ENCODE results near the gene RERE. TPM values are rescaled to one million over a fixed set of nuclear protein-coding genes. Genes with fewer than 3 reads are reported as not detected.

RERE gene
- total RNA-seq, 4 donors from 2014 or later = 86.4 to 111 (median 103) TPM

DNA sequence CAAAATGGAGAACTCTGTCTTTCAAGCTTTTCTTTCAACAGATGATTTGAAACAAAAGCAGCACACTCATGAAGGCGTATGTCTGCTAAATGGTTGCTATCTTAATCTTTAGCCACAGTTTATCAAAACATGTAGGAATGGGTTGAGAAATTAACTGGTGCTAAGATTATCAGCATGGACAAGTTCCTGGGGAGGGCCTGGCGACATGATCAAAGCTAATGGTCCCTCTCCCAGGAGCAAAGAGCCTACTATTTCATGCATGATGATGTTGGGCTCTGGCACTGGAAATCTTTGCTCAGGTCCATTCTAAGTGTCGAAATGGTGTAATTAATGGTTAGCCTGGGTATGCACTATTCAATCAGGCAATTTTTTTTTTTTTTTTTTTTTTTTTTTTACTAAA is 407.8 kb downstream of the RERE start:
- TF ChIP-seq POLR2A (IDR thresholded peaks at IDR 0.05) = no peak
- TF ChIP-seq, protein P1, sequence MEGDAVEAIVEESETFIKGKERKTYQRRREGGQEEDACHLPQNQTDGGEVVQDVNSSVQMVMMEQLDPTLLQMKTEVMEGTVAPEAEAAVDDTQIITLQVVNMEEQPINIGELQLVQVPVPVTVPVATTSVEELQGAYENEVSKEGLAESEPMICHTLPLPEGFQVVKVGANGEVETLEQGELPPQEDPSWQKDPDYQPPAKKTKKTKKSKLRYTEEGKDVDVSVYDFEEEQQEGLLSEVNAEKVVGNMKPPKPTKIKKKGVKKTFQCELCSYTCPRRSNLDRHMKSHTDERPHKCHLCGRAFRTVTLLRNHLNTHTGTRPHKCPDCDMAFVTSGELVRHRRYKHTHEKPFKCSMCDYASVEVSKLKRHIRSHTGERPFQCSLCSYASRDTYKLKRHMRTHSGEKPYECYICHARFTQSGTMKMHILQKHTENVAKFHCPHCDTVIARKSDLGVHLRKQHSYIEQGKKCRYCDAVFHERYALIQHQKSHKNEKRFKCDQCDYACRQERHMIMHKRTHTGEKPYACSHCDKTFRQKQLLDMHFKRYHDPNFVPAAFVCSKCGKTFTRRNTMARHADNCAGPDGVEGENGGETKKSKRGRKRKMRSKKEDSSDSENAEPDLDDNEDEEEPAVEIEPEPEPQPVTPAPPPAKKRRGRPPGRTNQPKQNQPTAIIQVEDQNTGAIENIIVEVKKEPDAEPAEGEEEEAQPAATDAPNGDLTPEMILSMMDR (IDR thresholded peaks at IDR 0.05) = no peak
- TF ChIP-seq EP300 (IDR thresholded peaks at IDR 0.05) = no peak
- no peak for DNase-seq (ENCODE audit: low spot score in 2 of 2)
- H3K4me1 ChIP-seq = peaks cover 0 to 92% (median 59%) of the 10 kb centered on the region in 4 donors
- WGBS, 2 donors = 57 to 63% methylated on average over 3 of the region's 3 CpGs
- H3K4me3 ChIP-seq = peak overlapping the region in 1 of 4 donors; percentile 3
- H3K27ac ChIP-seq = peak overlapping the region; percentile 3 to 92 (median 80)
- no peaks in the 10 kb centered on the region for H3K27me3 ChIP-seq
- peaks cover 0 to 27% (median 0%) of the 10 kb centered on the region in 3 donors for H3K36me3 ChIP-seq
- no peaks in the 10 kb centered on the region for H3K9me3 ChIP-seq

DNA sequence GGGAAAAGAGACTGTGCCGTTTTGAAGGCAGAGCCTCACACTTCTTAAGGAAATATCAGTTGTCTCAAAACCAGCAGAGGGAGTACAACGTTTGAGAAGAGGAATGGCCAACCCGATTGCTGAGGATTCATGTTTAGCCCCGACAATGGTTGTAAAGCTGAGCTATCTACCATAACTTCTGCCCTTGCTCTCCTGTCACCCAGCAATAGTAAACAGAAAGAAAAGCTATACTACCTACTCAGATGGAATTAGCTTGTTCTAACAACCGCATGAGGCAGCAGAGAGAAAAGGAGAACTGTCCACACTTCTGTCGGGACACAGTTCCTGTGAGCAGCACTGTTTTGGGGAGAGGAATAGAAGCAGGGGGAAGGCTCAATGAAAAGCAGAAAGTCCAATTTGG is 408.3 kb downstream of the RERE start:
- TF ChIP-seq POLR2A (IDR thresholded peaks at IDR 0.05) (no peak), EP300 (IDR thresholded peaks at IDR 0.05) (no peak)
- TF ChIP-seq, protein P1 (IDR thresholded peaks at IDR 0.05) = peak; percentile 31 to 63 (median 42)
- peaks cover 0 to 88% (median 59%) of the 10 kb centered on the region in 4 donors for H3K4me1 ChIP-seq
- peak overlapping the region in 1 of 4 donors; percentile 3 for H3K4me3 ChIP-seq
- H3K36me3 ChIP-seq = peaks cover 0 to 26% (median 0%) of the 10 kb centered on the region in 3 donors
- DNase-seq (ENCODE audit: low spot score in 2 of 2) = peak in 1 of 2 donors; percentile 22
- WGBS, 2 donors = 2 to 4% methylated on average over 6 of the region's 6 CpGs
- H3K27me3 ChIP-seq = no peaks in the 10 kb centered on the region
- no peaks in the 10 kb centered on the region for H3K9me3 ChIP-seq
- H3K27ac ChIP-seq = peak overlapping the region; percentile 3 to 92 (median 80)

DNA sequence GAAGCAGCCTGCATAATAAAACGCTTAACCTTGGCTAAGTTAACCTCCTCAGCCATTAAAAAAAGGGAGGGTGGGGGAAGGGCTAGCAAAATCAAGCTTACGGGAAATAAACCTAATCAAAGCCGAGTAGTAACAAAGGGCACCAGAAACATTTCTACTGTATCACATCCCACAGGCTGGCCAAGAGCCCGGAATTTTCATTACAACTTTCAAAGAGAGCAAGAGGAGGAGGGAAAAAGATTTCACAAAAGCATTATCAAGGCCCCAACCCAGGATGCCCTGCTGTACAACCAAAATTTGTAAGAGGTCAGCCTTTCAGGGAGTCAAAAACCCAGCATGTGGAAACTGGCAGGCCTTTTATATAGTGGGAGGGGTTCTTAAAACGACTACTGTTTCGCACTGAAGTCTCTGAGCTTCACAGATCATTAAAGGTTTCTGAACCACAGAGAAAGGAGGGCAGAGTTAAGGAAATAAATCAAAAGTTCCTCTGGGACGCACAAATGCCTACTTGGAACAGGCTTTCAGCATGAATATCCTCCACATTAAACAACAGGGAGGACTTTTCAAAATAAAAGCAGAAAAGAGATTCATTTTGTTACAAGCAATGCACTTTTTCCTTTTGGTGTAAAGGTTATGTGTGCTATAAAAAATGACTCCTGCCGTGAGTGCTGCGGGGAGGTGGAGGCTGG is 409.1 kb downstream of the RERE start:
- Histone ChIP-seq H3K4me1 (peaks cover 0 to 80% (median 60%) of the 10 kb centered on the region in 4 donors), H3K36me3 (peaks cover 0 to 22% (median 0%) of the 10 kb centered on the region in 3 donors), H3K9me3 (no peaks in the 10 kb centered on the region), H3K27me3 (no peaks in the 10 kb centered on the region), H3K4me3 (peak overlapping the region in 1 of 4 donors; percentile 3), H3K27ac (peak overlapping the region; percentile 23 to 92 (median 80))
- peak in 1 of 2 donors; percentile 89 for DNase-seq (ENCODE audit: low spot score in 2 of 2)
- TF ChIP-seq, protein P1 (IDR thresholded peaks at IDR 0.05) = no peak
- peak in 1 of 2 donors; percentile 86 for TF ChIP-seq EP300 (IDR thresholded peaks at IDR 0.05)
- WGBS, 2 donors = 8% methylated on average over 9 of the region's 9 CpGs

- Histone ChIP-seq H3K36me3 (peaks cover 0 to 22% (median 0%) of the 10 kb centered on the region in 3 donors), H3K27ac (peak overlapping the region; percentile 23 to 92 (median 80)), H3K4me3 (no peak overlapping the region), H3K9me3 (no peaks in the 10 kb centered on the region), H3K27me3 (no peaks in the 10 kb centered on the region), H3K4me1 (peaks cover 0 to 74% (median 56%) of the 10 kb centered on the region in 4 donors)
- TF ChIP-seq POLR2A (IDR thresholded peaks at IDR 0.05) (no peak), EP300 (IDR thresholded peaks at IDR 0.05) (no peak)
- TF ChIP-seq, protein P1 (IDR thresholded peaks at IDR 0.05) = no peak
- WGBS, 2 donors = 62% methylated on average over 5 of the region's 5 CpGs
- DNase-seq (ENCODE audit: low spot score in 2 of 2) = no peak
Observed at GRCh38 chr1:8407652-8408051, 409.8 kb downstream of the RERE start.

DNA sequence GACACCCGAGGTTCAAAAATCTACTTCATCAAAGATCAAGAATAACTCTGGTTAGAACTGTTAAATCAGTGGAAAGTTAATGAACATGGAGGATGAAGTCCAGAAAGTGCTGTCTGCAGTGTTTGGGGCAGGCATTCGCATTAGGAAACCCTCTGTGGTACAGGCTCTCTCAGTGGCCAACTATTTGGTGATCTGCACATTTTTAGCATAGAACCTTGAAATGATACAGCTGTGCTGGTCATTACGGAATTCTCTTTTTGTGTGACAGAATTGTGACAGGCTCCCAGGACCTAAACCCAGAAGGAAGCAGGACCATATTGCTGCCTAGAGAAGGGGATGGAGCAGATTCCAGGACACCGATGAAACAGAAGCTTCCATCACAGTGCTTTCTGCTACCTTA is 410.5 kb downstream of the RERE start:
- H3K27ac ChIP-seq = peak overlapping the region in 3 of 4 donors; percentile 75 to 92 (median 86)
- no peaks in the 10 kb centered on the region for H3K27me3 ChIP-seq
- peaks cover 0 to 29% (median 0%) of the 10 kb centered on the region in 3 donors for H3K36me3 ChIP-seq
- TF ChIP-seq EP300 (IDR thresholded peaks at IDR 0.05) (no peak), POLR2A (IDR thresholded peaks at IDR 0.05) (no peak)
- TF ChIP-seq, protein P1 (IDR thresholded peaks at IDR 0.05) = no peak
- no peak for DNase-seq (ENCODE audit: low spot score in 2 of 2)
- WGBS, 2 donors = 73% methylated on average over 4 of the region's 4 CpGs
- no peaks in the 10 kb centered on the region for H3K9me3 ChIP-seq
- peaks cover 0 to 67% (median 49%) of the 10 kb centered on the region in 4 donors for H3K4me1 ChIP-seq
- no peak overlapping the region for H3K4me3 ChIP-seq
